Tibial nerve (tissue), 4 donors: ENCODE results near the gene FAM170B.

Source experiments
- CTCF ChIP-seq, 5 experiments: fragments of 200-600 bp in 3 of 5; fragments of 450-650 bp in 2 of 5; sonication (generic) in 3 of 5; IDR thresholded peaks; one replicate each; pipeline ENCODE4 v1.5.1; 2016 to 2019; ENCODE audit warnings: antibody characterized with exemption in 5 of 5, mild to moderate bottlenecking in 3 of 5, moderate library complexity in 2 of 5
- EP300 ChIP-seq, 2 donors: sonication (generic); formaldehyde crosslinking; IDR thresholded peaks; one replicate each; pipeline ENCODE4 v1.6.1; 2017; ENCODE audit warnings: antibody characterized with exemption in 2 of 2, mild to moderate bottlenecking in 1 of 2
- POLR2A ChIP-seq, 2 donors: fragments of 450-650 bp; IDR thresholded peaks; one replicate each; pipeline ENCODE4 v1.6.1; 2017; ENCODE audit warnings: antibody characterized with exemption in 2 of 2, mild to moderate bottlenecking in 2 of 2, moderate library complexity in 2 of 2

- no peak for TF ChIP-seq CTCF (IDR thresholded peaks at IDR 0.05)
- no peak for TF ChIP-seq EP300 (IDR thresholded peaks at IDR 0.05)
- TF ChIP-seq POLR2A (IDR thresholded peaks at IDR 0.05) = no peak
Measured at GRCh38 chr10:49154641-49155040, 20.8 kb upstream of the FAM170B start.
